ENCODE data around the gene KDM4E. TPM values are rescaled to one million over a fixed set of nuclear protein-coding genes. Genes with fewer than 3 reads are reported as not detected.

The KDM4E gene
- total RNA-seq, 1 donor from 2014 or later, result not detected

GRCh38 chr11:95076981-95077380 is 51.9 kb downstream of the KDM4E start:
- peak overlapping the region; percentile 25 for H3K27ac Mint-ChIP-seq
- DNase-seq (ENCODE audit: low spot score, unreplicated experiment), result no peak
- no peaks in the 10 kb centered on the region for H3K9me3 Mint-ChIP-seq (ENCODE audit: low read depth)
- H3K4me1 Mint-ChIP-seq (ENCODE audit: low read depth), result peaks cover 6% of the 10 kb centered on the region
- no peaks in the 10 kb centered on the region for H3K36me3 Mint-ChIP-seq (ENCODE audit: insufficient read depth)
- TF ChIP-seq CTCF (IDR thresholded peaks at IDR 0.05; ENCODE audit: unreplicated experiment), result no peak
- H3K4me3 Mint-ChIP-seq (ENCODE audit: low read depth), result no peak overlapping the region
- no peaks in the 10 kb centered on the region for H3K27me3 Mint-ChIP-seq

Other genes starting within 250 kb of the KDM4E start
- gene CWC15, start 51.7 kb upstream of the KDM4E start, total RNA-seq, result 74.7 and 74.9 TPM in 2 replicates
- 1.2 and 1.4 TPM in 2 replicates for gene KDM4D, start 51.5 kb upstream of the KDM4E start, total RNA-seq
- not detected in 2 replicates for gene KDM4F, start 24.2 kb downstream of the KDM4E start, total RNA-seq
- 42.4 and 43.4 TPM in 2 replicates for gene SRSF8, start 41.7 kb downstream of the KDM4E start, total RNA-seq
- 2.1 and 2.7 TPM in 2 replicates for gene ENDOD1, start 64.6 kb downstream of the KDM4E start, total RNA-seq
- 79.7 and 80.2 TPM in 2 replicates for gene SESN3, start 205.9 kb downstream of the KDM4E start, total RNA-seq

Measured in progenitor cell of endocrine pancreas (in vitro differentiated cells).